NOMO-1 treated with DMSO at 0.1 percent for 48 hours (cell line): ENCODE data around the gene NECAB2.
A peak's percentile ranks its signal among the peaks of the same experiment; 100 is the strongest.

Experiments used
- DNase-seq: peaks from one replicate; lab custom pipeline; 2025; ENCODE audit not compliant: unreplicated experiment; lab: John Stamatoyannopoulos, UW

The NECAB2 gene

DNA sequence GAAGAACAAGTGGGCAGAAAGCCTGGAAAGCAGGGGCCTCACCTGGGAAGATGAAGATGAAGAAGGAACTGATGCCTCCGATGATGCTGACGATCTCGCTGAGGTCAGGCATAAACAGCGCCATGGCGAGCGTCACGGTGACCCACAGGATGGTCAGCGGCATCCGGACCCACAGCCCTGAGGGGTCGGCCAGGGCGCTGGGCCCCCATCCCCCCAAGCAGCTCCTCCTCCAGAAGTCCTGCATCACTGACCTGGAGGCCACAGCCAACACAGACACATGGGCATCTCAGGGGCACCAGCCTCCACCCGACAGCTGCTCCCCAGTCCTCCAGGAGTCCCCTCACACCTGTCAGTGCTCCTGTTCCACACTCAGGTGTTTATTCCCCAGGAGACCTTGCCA is 48.4 kb downstream of the NECAB2 start:
- no peak for DNase-seq

GRCh38 chr16:84018710-84019109 is 50.7 kb downstream of the NECAB2 start:
- DNase-seq: no peak

- no peak for DNase-seq
These were observed 52.3 kb downstream of the NECAB2 start for GRCh38 chr16:84020353-84020752.

DNA sequence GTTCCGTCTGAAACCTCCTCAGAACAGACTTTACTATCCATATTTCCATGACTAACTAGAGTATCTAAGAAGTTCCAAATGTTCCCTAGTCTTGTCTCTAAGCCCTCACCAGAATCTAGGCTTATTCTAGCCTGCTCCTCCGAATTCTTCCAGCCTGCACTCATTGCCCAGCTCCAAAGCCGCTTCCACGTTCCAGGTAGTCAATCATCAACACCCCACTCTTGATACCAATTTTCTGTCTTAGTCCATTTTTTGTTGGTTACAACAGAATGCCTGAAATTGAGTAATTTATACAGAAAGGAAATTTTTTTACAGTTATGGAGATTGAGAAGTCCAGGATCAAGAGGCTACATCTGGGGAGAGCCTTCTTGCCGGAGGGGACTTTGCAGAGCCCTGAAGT is 53.4 kb downstream of the NECAB2 start:
- no peak for DNase-seq

DNA sequence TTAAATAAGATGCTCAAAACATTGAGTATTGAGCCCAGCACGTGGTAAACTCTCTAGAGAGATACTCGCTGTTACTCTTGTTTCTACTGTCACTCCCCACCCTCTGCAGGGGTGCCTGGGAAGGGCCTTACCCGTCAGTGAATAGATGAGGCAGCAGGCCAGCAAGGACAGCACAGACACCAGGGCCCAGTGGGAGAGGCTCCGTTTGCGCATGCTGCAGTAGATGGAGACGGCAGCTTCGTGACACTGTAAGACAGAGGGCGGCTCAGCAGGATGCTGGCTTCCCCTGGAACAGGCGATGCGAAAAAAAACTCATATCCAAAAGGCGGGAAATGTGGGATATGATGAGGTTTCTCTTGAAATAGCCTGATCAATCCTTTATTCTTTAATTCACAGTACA is 54.6 kb downstream of the NECAB2 start:
- no peak for DNase-seq

- DNase-seq: no peak
These were observed 56.8 kb downstream of the NECAB2 start for GRCh38 chr16:84024854-84025253.

DNA sequence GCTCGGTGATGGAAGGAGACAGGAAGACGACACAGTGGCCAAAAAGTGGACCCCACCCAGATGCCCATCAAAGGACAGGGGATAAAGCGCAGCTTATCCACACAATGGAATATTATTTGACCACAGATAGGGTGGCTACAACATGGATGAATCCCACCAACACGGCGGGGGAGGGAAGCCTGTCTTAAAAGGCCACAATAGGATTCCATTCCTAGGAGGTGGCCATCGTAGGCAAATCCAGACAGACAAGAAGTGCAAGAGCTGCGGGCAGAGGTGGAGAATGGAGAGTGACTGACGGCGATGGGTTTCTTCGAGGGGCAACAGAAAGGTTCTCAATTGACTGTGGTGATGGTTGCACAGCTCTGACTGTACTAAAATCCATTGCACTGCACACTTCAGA is 58.6 kb downstream of the NECAB2 start:
- DNase-seq: no peak

GRCh38 chr16:84027625-84028024 is 59.6 kb downstream of the NECAB2 start:
- no peak for DNase-seq

DNA sequence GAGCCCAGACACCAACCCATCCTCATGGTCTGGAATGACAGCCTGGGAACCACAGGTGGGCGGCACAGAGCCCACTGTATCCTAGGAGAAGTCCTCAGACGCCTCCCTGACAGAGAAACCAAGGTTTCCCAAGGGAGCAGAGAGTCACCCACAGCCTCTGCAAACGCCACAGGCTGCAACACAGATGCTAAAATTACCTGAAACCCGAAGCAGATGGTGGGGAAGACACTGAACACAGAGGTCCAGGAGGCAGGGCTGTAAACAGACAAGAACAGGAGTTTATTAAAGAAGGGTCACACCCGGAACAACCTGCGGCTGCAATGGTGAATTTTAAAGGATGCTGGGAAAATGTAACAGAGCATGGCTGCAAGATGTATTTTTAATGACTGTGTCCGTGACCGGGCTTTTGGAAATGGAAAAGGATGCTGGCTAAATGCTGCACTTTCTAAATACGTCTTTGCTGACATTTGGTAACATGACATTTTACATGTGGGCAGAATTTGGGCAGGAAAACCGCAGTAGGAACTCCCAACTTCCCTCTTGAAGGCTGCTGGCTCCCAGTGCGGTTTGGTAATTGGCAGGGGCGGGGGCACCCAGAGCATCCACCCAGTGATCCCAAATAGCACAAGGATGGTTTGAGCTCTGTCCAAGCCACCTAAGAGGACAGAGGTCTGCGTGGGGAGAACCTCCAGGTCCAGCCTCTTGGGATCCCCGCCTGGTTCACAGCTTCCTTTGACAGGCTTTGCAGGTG is 61.4 kb downstream of the NECAB2 start:
- peak; percentile 40 for DNase-seq

DNA sequence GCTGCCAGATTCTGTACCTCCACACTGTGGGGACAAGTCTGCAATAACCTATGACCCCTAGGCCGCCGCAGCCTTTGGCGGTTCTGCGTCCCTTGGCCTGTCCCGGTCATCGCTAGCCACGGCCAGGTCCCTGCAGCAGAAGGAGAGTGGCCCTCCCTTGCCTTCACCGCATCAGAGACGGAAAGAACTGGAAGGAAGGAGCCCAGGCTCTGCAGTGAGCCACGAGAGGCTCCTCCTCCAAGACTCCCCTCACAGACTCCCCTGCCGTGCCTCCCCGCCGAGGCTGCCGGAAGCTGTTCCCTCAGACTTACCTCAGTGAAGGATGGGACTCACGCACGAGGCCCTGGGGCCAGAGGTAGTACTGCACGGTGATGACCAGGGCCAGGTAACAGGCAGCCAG is 63.5 kb downstream of the NECAB2 start:
- DNase-seq: no peak

DNA sequence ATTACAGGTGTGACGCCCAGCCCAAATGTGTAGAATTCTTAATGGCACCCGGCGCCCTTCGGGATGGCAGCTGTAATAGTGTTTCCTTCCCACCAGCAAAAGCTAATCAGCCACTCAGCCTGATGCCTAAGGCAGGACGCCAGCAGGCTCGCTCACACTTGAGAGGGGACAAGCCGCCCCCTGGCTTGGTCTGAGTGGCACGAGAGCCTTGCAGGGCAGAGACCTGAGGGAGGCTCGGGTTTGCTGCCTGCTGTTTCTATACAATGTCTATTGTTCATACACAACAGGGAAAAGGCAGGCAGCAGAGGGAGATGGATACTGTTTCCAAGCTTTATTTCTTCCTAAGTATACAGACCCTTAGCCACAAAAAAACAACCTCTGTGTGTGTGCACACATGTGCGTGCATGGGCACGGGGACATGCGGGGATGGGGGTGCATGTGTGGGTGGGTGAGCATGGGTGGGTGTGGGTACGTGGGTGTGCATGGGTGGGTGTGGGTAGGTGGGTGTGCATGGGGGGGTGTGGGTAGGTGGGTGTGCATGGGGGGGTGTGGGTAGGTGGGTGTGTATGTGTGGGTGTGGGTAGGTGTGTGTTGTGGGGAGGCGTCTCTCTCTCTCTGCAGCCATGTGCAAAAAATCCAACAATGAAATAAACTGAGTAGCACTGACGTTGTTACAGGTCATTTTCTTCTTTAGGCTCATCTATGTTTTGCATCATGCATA is 64.6 kb downstream of the NECAB2 start:
- no peak for DNase-seq

DNA sequence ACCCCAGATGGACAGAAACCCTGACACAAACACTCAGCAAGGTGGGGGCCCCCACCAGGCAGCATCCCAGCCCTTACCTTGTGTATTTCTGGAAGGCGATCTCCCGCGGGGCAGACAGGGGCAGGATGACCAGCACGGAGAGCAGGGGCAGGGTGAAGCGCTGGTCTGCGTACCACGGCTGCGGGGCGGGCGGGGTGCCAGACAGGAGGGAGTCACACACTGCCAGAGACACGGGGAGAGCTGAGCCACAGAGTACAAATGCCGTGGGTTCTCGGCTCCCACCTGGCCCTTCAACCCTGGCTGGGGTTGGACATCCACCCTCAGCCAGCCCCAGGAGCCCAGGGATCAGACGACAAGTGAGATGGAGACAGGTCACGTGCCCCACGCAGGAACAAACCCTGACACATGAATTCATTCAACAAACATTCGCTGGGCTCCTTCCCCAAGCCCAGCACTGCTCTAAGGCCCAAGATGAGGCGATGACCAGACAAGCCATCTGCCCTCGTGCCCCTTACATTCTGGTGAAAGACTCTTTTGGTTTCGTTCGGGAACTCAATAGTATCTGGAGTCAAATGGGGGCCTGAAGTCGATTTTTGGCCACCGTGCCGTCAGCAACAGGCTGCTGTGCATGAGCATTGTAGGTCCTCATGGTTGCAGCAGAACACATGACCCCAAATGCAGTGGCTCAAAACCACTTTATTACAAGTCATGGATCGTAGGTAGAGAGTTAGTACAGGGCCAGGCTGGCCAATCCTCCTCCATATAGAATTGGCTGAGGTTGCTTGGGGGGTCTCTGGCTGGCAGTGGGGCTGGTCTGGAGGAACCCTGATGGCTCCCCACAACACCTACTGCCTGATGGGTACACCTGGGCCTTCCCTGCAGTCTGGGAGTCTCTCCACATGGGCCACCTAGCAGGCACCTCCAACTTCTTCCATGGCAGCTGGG is 65.5 kb downstream of the NECAB2 start:
- no peak for DNase-seq

- no peak for DNase-seq
These were observed 66.5 kb downstream of the NECAB2 start for GRCh38 chr16:84034516-84034915.

- DNase-seq: no peak
These were observed 68.1 kb downstream of the NECAB2 start for GRCh38 chr16:84036131-84036530.

GRCh38 chr16:84036982-84037425 is 69.0 kb downstream of the NECAB2 start:
- no peak for DNase-seq

DNA sequence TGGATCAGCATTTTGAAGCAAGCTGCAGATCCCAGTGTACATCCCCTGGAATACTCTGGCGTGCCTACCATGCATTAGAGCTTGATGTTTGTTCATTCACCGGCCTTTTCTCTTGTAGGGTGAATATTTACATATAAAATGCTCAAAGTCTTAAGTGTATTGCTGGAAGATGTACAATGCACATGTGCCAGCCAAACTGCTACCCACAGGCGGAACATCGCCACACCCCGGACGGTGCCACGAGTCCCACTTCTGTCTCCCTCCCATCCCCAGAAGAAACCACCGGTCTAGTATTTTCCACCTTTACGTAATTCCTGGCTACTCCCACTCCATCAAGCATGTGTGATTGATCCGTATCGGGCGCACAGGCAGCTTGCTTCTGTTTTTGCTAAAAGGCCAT is 70.4 kb downstream of the NECAB2 start:
- no peak for DNase-seq

- DNase-seq: no peak
These were observed 71.7 kb downstream of the NECAB2 start for GRCh38 chr16:84039696-84040095.

GRCh38 chr16:84040226-84040822 is 72.3 kb downstream of the NECAB2 start:
- DNase-seq: no peak

- no peak for DNase-seq
These were observed 73.1 kb downstream of the NECAB2 start for GRCh38 chr16:84040823-84041820.

- no peak for DNase-seq
These were observed 73.8 kb downstream of the NECAB2 start for GRCh38 chr16:84041881-84042280.
